ENCODE results near the gene SUMO1. TPM values are rescaled to one million over a fixed set of nuclear protein-coding genes. Genes with fewer than 3 reads are reported as not detected.
A peak's percentile ranks its signal among the peaks of the same experiment; 100 is the strongest.

SUMO1 gene
- total RNA-seq, 4 donors from 2014 or later: 54.9 to 94.9 (median 76.0) TPM

DNA sequence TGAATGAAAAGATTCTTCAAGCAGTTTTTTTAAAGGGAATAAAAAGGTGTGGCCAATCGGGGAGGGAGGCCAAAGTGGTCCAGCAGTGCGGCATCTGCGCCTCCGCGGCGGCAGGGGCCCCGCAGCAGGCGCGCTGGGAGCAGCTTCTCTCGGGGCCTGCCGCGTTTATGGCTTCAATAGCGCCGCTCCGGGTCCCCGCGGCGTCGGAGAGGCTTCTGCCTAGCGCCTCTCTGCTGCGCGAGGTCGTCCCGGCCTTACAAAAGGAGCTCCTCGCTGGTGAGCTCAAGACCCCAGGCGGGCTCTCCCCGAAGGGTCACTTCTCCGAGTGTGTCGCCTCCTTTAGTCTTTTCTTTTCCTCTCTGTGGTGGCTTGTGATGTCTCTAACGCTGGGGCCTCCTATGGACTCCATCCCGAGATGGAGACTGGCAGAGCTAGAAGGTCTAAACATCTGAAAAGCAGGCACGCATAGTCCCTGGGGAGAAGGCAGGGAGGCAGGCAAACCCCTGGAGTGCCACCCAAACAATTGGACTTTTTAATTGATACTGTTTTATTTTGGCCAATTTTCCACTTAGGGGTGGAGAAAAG, 67.1 kb downstream of the SUMO1 start:
- no peak for TF ChIP-seq POLR2AphosphoS5 (IDR thresholded peaks at IDR 0.05)
- no peak for TF ChIP-seq EP300 (IDR thresholded peaks at IDR 0.05)
- no peak for TF ChIP-seq POLR2A (IDR thresholded peaks at IDR 0.05)
- TF ChIP-seq, protein P1, sequence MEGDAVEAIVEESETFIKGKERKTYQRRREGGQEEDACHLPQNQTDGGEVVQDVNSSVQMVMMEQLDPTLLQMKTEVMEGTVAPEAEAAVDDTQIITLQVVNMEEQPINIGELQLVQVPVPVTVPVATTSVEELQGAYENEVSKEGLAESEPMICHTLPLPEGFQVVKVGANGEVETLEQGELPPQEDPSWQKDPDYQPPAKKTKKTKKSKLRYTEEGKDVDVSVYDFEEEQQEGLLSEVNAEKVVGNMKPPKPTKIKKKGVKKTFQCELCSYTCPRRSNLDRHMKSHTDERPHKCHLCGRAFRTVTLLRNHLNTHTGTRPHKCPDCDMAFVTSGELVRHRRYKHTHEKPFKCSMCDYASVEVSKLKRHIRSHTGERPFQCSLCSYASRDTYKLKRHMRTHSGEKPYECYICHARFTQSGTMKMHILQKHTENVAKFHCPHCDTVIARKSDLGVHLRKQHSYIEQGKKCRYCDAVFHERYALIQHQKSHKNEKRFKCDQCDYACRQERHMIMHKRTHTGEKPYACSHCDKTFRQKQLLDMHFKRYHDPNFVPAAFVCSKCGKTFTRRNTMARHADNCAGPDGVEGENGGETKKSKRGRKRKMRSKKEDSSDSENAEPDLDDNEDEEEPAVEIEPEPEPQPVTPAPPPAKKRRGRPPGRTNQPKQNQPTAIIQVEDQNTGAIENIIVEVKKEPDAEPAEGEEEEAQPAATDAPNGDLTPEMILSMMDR (IDR thresholded peaks at IDR 0.05): no peak
- peak; percentile 46 for ATAC-seq
- H3K27ac ChIP-seq: peak overlapping the region in 2 of 4 donors; percentile 60
- H3K4me3 ChIP-seq: peak overlapping the region in 1 of 2 donors; percentile 35
- no peaks in the 10 kb centered on the region for H3K9me3 ChIP-seq
- H3K27me3 ChIP-seq: no peaks in the 10 kb centered on the region
- 11% methylated on average over 11 of the region's 32 CpGs; no CpG with 5 or more reads in 1 of the 2 donors for WGBS, 2 donors (ENCODE audit: low coverage in 1 of 2)
- no peaks in the 10 kb centered on the region for H3K36me3 ChIP-seq
- peaks cover 0 to 22% (median 6%) of the 10 kb centered on the region in 3 donors for H3K4me1 ChIP-seq

DNA sequence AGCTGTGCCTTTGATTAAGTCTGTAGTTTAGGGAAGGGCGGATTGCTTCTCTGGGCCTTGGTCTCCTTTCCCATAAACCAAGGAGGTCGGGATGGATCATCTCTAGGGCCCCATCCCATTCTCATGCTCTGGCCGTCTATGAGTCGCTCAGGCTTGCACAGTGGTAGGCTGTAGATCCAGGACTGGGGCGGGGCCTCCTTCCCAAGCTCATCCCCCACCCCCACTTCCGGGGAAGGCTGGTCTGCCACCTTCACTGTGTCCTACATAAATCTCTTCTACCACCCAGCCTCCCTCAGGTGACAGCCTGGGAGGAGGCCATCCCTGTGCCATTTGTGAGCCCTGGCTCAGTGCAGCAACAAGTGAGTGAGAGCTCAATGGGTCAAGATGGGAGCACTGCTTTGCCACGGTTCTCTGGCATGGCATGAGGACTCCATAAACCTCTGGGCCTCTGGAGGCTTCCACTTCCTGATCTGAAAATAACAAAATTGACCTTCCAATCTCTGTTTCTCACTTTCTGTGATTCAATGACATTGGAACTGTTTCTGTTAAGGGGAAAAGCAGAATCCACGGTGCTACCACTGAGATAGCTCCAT, 68.5 kb downstream of the SUMO1 start:
- ATAC-seq: no peak

DNA sequence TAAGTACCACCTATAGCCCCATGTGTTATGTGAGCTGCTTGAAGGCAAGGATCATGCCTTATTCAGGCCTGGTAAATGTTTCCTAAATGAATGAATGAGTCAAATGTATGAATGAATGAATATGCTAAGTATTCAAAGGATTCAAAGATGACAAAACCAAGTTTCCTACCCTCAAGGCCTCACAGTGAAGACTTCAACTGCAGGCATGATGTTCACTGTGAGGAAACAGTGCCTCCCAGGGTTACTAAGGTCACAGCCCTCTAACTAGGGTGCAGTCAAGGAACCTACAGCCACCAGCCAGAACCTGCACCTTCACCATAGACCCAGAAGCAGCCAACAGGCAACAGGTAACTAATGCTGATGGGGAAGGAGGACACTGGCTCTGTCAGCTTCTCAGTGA, 69.3 kb downstream of the SUMO1 start:
- Histone ChIP-seq H3K4me1 (peaks cover 0 to 22% (median 6%) of the 10 kb centered on the region in 3 donors), H3K36me3 (no peaks in the 10 kb centered on the region), H3K4me3 (no peak overlapping the region), H3K27me3 (no peaks in the 10 kb centered on the region), H3K9me3 (no peaks in the 10 kb centered on the region), H3K27ac (no peak overlapping the region)
- TF ChIP-seq EP300 (IDR thresholded peaks at IDR 0.05) (no peak), POLR2A (IDR thresholded peaks at IDR 0.05) (no peak), POLR2AphosphoS5 (IDR thresholded peaks at IDR 0.05) (no peak)
- TF ChIP-seq, protein P1 (IDR thresholded peaks at IDR 0.05): no peak
- no peak for ATAC-seq

More for the DNA sequence above, 68.5 kb downstream of the SUMO1 start:
- Histone ChIP-seq H3K4me1 (peaks cover 0 to 22% (median 6%) of the 10 kb centered on the region in 3 donors), H3K9me3 (no peaks in the 10 kb centered on the region), H3K27ac (no peak overlapping the region), H3K36me3 (no peaks in the 10 kb centered on the region), H3K27me3 (no peaks in the 10 kb centered on the region), H3K4me3 (no peak overlapping the region)
- TF ChIP-seq POLR2A (IDR thresholded peaks at IDR 0.05) (no peak), POLR2AphosphoS5 (IDR thresholded peaks at IDR 0.05) (no peak), EP300 (IDR thresholded peaks at IDR 0.05) (no peak)
- TF ChIP-seq, protein P1 (IDR thresholded peaks at IDR 0.05): no peak
- 91 to 95% methylated on average over 6 of the region's 8 CpGs for WGBS, 2 donors (ENCODE audit: low coverage in 1 of 2)

DNA sequence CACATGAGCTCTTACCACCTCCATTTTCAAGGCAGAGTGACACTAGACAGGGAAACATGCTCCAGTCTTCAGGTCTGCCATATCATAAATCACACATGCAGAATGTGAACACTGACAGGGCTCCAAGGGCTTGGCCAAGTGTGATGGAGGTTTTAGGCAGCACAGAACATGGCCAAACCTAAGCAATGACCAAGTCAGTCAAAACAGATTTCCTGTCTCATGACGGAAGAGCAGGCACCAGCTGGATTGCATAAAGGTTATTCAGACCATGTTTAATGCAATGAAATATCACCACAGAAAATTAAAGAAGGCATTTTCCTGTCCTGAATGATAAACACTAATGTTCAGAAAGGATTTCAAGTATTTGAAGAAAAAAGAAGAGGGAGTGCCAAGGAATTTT, 72.5 kb downstream of the SUMO1 start:
- WGBS, 2 donors (ENCODE audit: low coverage in 1 of 2): 27 to 88% methylated on average over 1 of the region's 1 CpG
- TF ChIP-seq POLR2AphosphoS5 (IDR thresholded peaks at IDR 0.05): no peak
- TF ChIP-seq EP300 (IDR thresholded peaks at IDR 0.05): no peak
- no peak for TF ChIP-seq POLR2A (IDR thresholded peaks at IDR 0.05)
- TF ChIP-seq, protein P1 (IDR thresholded peaks at IDR 0.05): no peak
- Histone ChIP-seq H3K27ac (no peak overlapping the region), H3K4me3 (no peak overlapping the region), H3K36me3 (no peaks in the 10 kb centered on the region), H3K9me3 (no peaks in the 10 kb centered on the region), H3K27me3 (no peaks in the 10 kb centered on the region), H3K4me1 (peaks cover 0 to 6% (median 0%) of the 10 kb centered on the region in 3 donors)
- ATAC-seq: no peak

DNA sequence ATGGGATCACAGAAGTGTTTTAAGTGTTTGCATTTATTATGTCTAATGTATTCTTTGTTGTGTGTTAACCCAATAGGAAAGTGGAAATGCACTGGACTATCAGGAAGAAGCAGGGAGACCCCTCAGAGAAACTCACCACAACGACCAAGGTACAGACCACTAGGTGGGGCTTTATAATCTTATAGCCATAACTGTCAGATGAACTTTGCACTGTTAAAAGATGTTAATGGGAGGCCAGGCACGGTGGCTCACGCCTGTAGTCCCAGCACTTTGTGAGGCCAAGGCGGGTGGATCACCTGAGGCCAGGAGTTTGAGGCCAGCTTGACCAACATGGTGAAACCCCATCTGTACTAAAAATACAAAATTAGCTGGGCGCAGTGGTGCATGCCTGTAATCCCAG, 73.2 kb downstream of the SUMO1 start:
- Histone ChIP-seq H3K27me3 (no peaks in the 10 kb centered on the region), H3K36me3 (no peaks in the 10 kb centered on the region), H3K4me1 (peaks cover 0 to 5% (median 0%) of the 10 kb centered on the region in 3 donors), H3K27ac (no peak overlapping the region), H3K4me3 (no peak overlapping the region), H3K9me3 (no peaks in the 10 kb centered on the region)
- ATAC-seq: no peak
- 40 to 83% methylated on average over 1 to 5 of the region's 5 CpGs for WGBS, 2 donors (ENCODE audit: low coverage in 1 of 2)
- no peak for TF ChIP-seq POLR2AphosphoS5 (IDR thresholded peaks at IDR 0.05)
- TF ChIP-seq, protein P1 (IDR thresholded peaks at IDR 0.05): no peak
- TF ChIP-seq POLR2A (IDR thresholded peaks at IDR 0.05): no peak
- no peak for TF ChIP-seq EP300 (IDR thresholded peaks at IDR 0.05)

Data from gastroesophageal sphincter (tissue), 4 donors.